Liver (tissue), 9 donors: ENCODE data around the gene DHH. TPM values are rescaled to one million over a fixed set of nuclear protein-coding genes. Genes with fewer than 3 reads are reported as not detected.
"Not testable (repeated sequence)": the region's sequence is repeated elsewhere in the genome, so short reads cannot be mapped to it uniquely, and the experiment has no call there.

ENCODE experiments used
- DNase-seq: peaks from one replicate; pipeline ENCODE4 v3.0.0-alpha.2; 2017; ENCODE audit warnings: low spot score
- H3K27ac ChIP-seq, 2 donors: one replicate each; pipeline ENCODE4 v1.7.0; 2013; ENCODE audit warnings: inconsistent platforms in 2 of 2, low read length in 2 of 2, control low read depth in 1 of 2, low read depth in 1 of 2, mild to moderate bottlenecking in 1 of 2
- H3K27me3 ChIP-seq, 4 donors: one replicate each; pipeline versions ENCODE4 v1.6.1 to v1.7.0; 2013; ENCODE audit warnings: low read length in 3 of 4, inconsistent platforms in 1 of 4, mild to moderate bottlenecking in 1 of 4, moderate library complexity in 1 of 4; ENCODE audit not compliant: control insufficient read depth in 4 of 4, insufficient read depth in 4 of 4
- H3K36me3 ChIP-seq, 4 donors: one replicate each; pipeline versions ENCODE4 v1.6.1 to v1.7.0; 2013; ENCODE audit warnings: low read length in 3 of 4, mild to moderate bottlenecking in 3 of 4, low read depth in 1 of 4, moderate library complexity in 1 of 4; ENCODE audit not compliant: control insufficient read depth in 4 of 4, insufficient read depth in 3 of 4
- H3K4me1 ChIP-seq, 4 donors: one replicate each; pipeline versions ENCODE4 v1.6.1 to v1.7.0; 2013; ENCODE audit warnings: low read length in 3 of 4, mild to moderate bottlenecking in 3 of 4, moderate library complexity in 1 of 4; ENCODE audit not compliant: control insufficient read depth in 4 of 4, insufficient read depth in 4 of 4
- H3K4me3 ChIP-seq, 3 donors: one replicate each; pipeline versions ENCODE4 v1.6.1 to v1.7.0; 2013; ENCODE audit warnings: low read length in 3 of 3, control low read depth in 1 of 3, low read depth in 1 of 3, mild to moderate bottlenecking in 1 of 3
- H3K9ac ChIP-seq, 2 donors: one replicate each; pipeline ENCODE4 v1.7.0; 2013; ENCODE audit warnings: low read length in 2 of 2, mild to moderate bottlenecking in 2 of 2, moderate library complexity in 2 of 2, control low read depth in 1 of 2, low read depth in 1 of 2
- H3K9me3 ChIP-seq, 4 donors: one replicate each; pipeline versions ENCODE4 v1.6.1 to v1.7.0; 2013; ENCODE audit warnings: low read length in 3 of 4; ENCODE audit not compliant: control insufficient read depth in 4 of 4
- EGR1 ChIP-seq, 2 donors: IDR thresholded peaks; 2 replicates each; pipeline ENCODE4 v1.6.1; 2016 to 2018; ENCODE audit warnings: antibody characterized with exemption in 2 of 2, low read depth in 2 of 2
- FOXA1 ChIP-seq: IDR thresholded peaks from 2 replicates; pipeline ENCODE4 v1.6.1; 2016; ENCODE audit warnings: antibody characterized with exemption
- FOXA2 ChIP-seq: IDR thresholded peaks from 2 replicates; pipeline ENCODE4 v1.6.1; 2016; ENCODE audit warnings: antibody characterized with exemption
- GABPA ChIP-seq, 2 donors: IDR thresholded peaks in 1 of 2; conservative IDR thresholded peaks in 1 of 2; 2 replicates each; pipeline ENCODE4 v1.6.1; 2016; ENCODE audit warnings: antibody characterized with exemption in 2 of 2, mild to moderate bottlenecking in 1 of 2, moderate library complexity in 1 of 2
- HNF4A ChIP-seq, 2 donors: conservative IDR thresholded peaks; 2 replicates each; pipeline ENCODE4 v1.6.1; 2016; ENCODE audit warnings: antibody characterized with exemption in 2 of 2, mild to moderate bottlenecking in 2 of 2
- HNF4G ChIP-seq: IDR thresholded peaks from 2 replicates; pipeline ENCODE4 v1.6.1; 2016; ENCODE audit warnings: antibody characterized with exemption
- JUND ChIP-seq, 2 donors: IDR thresholded peaks; 2 replicates each; pipeline ENCODE4 v1.6.1; 2016; ENCODE audit warnings: antibody characterized with exemption in 2 of 2
- RAD21 ChIP-seq, 2 donors: IDR thresholded peaks; 2 replicates each; pipeline ENCODE4 v1.6.1; 2016; ENCODE audit warnings: antibody characterized with exemption in 2 of 2, mild to moderate bottlenecking in 2 of 2
- RXRA ChIP-seq, 2 donors: IDR thresholded peaks; 2 replicates each; pipeline ENCODE4 v1.6.1; 2017 to 2018; ENCODE audit warnings: antibody characterized with exemption in 2 of 2, mild to moderate bottlenecking in 1 of 2
- SP1 ChIP-seq: IDR thresholded peaks from 2 replicates; pipeline ENCODE4 v1.6.1; 2018; ENCODE audit warnings: antibody characterized with exemption, mild to moderate bottlenecking
- TAF1 ChIP-seq: conservative IDR thresholded peaks from 2 replicates; pipeline ENCODE4 v1.6.1; 2016; ENCODE audit warnings: antibody characterized with exemption, mild to moderate bottlenecking
- YY1 ChIP-seq: IDR thresholded peaks from 2 replicates; pipeline ENCODE4 v1.6.1; 2016; ENCODE audit warnings: antibody characterized with exemption, mild to moderate bottlenecking
- WGBS: extraction: QIAGEN DNeasy Blood & Tissue Kit; methylation state at CpG from one replicate; pipeline ENCODE4 v1.1.7; 2013; 5-methylcytosine and 5-hydroxymethylcytosine counted together
- polyA plus RNA-seq, 2 donors: library from polyadenylated mRNA; stranded (reverse) in 1 of 2; unstranded in 1 of 2; fragments of 200-250 nt in 1 of 2; fragments of >200 nt in 1 of 2; fragmentation: Nextera tagmentation in 1 of 2; extraction: Ambion mirVana in 1 of 2; gene quantifications; one replicate each; pipeline versions ENCODE4 v1.2.1 to v1.2.3, GENCODE V29; 2013 to 2015
- total RNA-seq, 2 donors: library from RNA; depleted of rRNA; stranded (reverse); fragments of >200 nt; gene quantifications; one replicate each; pipeline ENCODE4 v1.2.3, GENCODE V29; 2014
- TF ChIP-seq, protein P1 (sequence below): IDR thresholded peaks from 2 replicates; pipeline ENCODE4 v1.6.1; 2016; ENCODE audit warnings: antibody characterized with exemption
- TF ChIP-seq, protein P2 (sequence below): IDR thresholded peaks from 2 replicates; pipeline ENCODE4 v1.6.1; 2016; ENCODE audit warnings: antibody characterized with exemption
- TF ChIP-seq, protein P3 (sequence below): IDR thresholded peaks from 2 replicates; pipeline ENCODE4 v1.6.1; 2016; ENCODE audit warnings: antibody characterized with exemption
- TF ChIP-seq, protein P4 (sequence below): fragments of 150-350 bp; IDR thresholded peaks from 2 replicates; pipeline ENCODE4 v1.5.1; 2017; ENCODE audit warnings: improper control_type of control experiment, low read depth, low read length; ENCODE audit not compliant: missing input control
- donor health status: healthy.
- donor health status: healthy.
- donor health status: healthy.
- donor health status: healthy.
- donor health status: healthy.

The DHH gene
- total and polyA plus RNA-seq, 4 donors: 0.08 to 0.09 (median 0.09) TPM; not detected in 1

DNA sequence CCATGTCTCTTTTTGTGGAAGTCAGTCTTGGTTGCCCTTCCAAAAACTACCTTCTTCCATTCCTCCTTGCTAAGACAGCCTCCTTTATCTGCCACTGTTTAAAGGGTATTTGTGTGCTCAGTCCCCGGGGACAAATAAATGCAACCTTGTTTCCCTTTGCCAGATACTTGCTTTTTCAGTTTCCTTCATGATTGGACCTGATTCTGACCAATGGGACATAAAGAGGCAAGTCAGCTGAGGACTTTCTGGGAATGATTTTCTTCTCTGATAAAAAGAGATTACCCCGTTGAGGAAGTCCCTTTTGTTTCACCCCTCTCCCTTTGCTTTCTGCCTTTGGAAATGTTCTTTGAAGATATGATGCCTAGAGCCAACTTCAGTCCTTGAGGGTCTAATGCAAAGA is 44.0 kb upstream of the DHH start:
- DNase-seq: no peak
- Histone ChIP-seq H3K27me3 (no peaks in the 10 kb centered on the region), H3K4me3 (no peak overlapping the region), H3K36me3 (no peaks in the 10 kb centered on the region), H3K4me1 (no peaks in the 10 kb centered on the region), H3K9me3 (no peaks in the 10 kb centered on the region), H3K27ac (no peak overlapping the region), H3K9ac (no peak overlapping the region)
- 58% methylated on average over 2 of the region's 2 CpGs for WGBS
- TF ChIP-seq HNF4G (no peak), RAD21 (IDR thresholded peaks at IDR 0.05) (no peak), FOXA2 (no peak)
- TF ChIP-seq, protein P1, sequence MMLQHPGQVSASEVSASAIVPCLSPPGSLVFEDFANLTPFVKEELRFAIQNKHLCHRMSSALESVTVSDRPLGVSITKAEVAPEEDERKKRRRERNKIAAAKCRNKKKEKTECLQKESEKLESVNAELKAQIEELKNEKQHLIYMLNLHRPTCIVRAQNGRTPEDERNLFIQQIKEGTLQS: no peak
- TF ChIP-seq, protein P2, sequence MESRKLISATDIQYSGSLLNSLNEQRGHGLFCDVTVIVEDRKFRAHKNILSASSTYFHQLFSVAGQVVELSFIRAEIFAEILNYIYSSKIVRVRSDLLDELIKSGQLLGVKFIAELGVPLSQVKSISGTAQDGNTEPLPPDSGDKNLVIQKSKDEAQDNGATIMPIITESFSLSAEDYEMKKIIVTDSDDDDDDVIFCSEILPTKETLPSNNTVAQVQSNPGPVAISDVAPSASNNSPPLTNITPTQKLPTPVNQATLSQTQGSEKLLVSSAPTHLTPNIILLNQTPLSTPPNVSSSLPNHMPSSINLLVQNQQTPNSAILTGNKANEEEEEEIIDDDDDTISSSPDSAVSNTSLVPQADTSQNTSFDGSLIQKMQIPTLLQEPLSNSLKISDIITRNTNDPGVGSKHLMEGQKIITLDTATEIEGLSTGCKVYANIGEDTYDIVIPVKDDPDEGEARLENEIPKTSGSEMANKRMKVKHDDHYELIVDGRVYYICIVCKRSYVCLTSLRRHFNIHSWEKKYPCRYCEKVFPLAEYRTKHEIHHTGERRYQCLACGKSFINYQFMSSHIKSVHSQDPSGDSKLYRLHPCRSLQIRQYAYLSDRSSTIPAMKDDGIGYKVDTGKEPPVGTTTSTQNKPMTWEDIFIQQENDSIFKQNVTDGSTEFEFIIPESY: no peak
- TF ChIP-seq, protein P3, sequence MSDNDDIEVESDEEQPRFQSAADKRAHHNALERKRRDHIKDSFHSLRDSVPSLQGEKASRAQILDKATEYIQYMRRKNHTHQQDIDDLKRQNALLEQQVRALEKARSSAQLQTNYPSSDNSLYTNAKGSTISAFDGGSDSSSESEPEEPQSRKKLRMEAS: no peak

DNA sequence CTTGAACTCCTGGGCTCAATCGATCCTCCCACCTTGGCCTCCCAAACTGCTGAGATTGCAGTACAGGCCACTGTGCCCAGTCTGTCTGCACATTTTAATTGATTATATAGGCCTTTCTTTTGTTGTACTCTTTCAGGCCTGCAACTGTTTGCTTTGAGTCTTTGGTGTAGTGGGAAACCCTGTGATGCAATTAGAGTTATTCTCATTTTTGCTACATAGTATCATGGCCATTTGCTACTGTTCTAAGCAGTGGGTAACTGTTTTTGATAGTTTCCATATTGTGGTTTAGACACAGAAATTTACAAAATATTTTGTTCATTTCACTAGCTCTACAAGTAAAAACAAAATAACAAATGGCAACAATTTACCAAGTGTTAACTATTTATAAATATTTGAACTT is 42.9 kb upstream of the DHH start:
- Histone ChIP-seq H3K9ac (no peak overlapping the region), H3K9me3 (no peaks in the 10 kb centered on the region), H3K4me1 (no peaks in the 10 kb centered on the region), H3K36me3 (no peaks in the 10 kb centered on the region), H3K27ac (no peak overlapping the region), H3K4me3 (no peak overlapping the region), H3K27me3 (no peaks in the 10 kb centered on the region)
- TF ChIP-seq, protein P4, sequence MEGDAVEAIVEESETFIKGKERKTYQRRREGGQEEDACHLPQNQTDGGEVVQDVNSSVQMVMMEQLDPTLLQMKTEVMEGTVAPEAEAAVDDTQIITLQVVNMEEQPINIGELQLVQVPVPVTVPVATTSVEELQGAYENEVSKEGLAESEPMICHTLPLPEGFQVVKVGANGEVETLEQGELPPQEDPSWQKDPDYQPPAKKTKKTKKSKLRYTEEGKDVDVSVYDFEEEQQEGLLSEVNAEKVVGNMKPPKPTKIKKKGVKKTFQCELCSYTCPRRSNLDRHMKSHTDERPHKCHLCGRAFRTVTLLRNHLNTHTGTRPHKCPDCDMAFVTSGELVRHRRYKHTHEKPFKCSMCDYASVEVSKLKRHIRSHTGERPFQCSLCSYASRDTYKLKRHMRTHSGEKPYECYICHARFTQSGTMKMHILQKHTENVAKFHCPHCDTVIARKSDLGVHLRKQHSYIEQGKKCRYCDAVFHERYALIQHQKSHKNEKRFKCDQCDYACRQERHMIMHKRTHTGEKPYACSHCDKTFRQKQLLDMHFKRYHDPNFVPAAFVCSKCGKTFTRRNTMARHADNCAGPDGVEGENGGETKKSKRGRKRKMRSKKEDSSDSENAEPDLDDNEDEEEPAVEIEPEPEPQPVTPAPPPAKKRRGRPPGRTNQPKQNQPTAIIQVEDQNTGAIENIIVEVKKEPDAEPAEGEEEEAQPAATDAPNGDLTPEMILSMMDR: no peak
- TF ChIP-seq FOXA1 (no peak), YY1 (no peak), HNF4A (conservative IDR thresholded peaks at IDR 0.05) (no peak), RXRA (IDR thresholded peaks at IDR 0.05) (no peak), FOXA2 (no peak), TAF1 (no peak), GABPA (IDR thresholded peaks at IDR 0.05 in 1 of 2, conservative IDR thresholded peaks at IDR 0.05 in 1 of 2) (no peak), JUND (IDR thresholded peaks at IDR 0.05) (no peak), EGR1 (IDR thresholded peaks at IDR 0.05; ENCODE audit: low read depth in 2 of 2) (no peak), SP1 (no peak)
- TF ChIP-seq, protein P1: no peak
- TF ChIP-seq, protein P3: no peak
- TF ChIP-seq, protein P2: no peak
- WGBS: 94% methylated on average over 1 of the region's 1 CpG
- DNase-seq: no peak

DNA sequence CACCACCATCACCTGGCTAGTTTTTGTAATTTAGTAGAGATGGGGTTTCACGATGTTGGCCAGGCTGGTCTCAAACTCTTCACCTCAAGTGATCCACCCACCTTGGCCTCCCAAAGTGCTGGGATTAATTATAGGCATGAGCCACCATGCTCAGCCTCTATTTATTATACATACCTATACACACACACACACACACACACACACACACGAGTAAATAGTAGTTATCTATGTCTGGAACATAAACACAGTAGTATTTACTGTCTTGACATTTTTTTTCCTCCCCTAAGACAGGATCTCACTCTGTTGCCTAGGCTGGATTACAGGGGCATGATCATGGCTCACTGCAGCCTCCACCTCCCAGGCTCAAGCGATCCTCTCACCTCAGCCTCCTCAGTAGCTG is 42.4 kb upstream of the DHH start:
- H3K4me3 ChIP-seq, DNase-seq, H3K36me3 ChIP-seq: not testable (repeated sequence)

More for the DNA sequence above, 42.4 kb upstream of the DHH start:
- WGBS: 96% methylated on average over 3 of the region's 3 CpGs
- not testable (repeated sequence) for H3K27me3 ChIP-seq, H3K4me1 ChIP-seq, H3K9ac ChIP-seq, H3K27ac ChIP-seq, H3K9me3 ChIP-seq
